B cell (primary cell): Measurements from ENCODE around the gene ARHGAP31. TPM values are rescaled to one million over a fixed set of nuclear protein-coding genes. Genes with fewer than 3 reads are reported as not detected.

Experiments
- ATAC-seq: fragments of 200-7000 bp; cut with Tn5 transposase; one replicate; pipeline ENCODE4 v1.10.0; 2021; ENCODE audit warnings: low read depth, mild to moderate bottlenecking, moderate number of reproducible peaks, moderate library complexity
- CTCF ChIA-PET: fragments of 350-600 bp; sonication (Branson Sonifier 250); formaldehyde crosslinking; loops from one replicate; lab custom pipeline; 2021; ENCODE audit warnings: antibody characterized with exemption, inconsistent platforms; lab: Charles Lee
- POLR2A ChIA-PET: fragments of 350-600 bp; sonication (Branson Sonifier 250); formaldehyde crosslinking; loops from one replicate; lab custom pipeline; 2021; ENCODE audit warnings: antibody characterized with exemption; lab: Charles Lee
- DNase-seq: peaks from one replicate; pipeline ENCODE4 v3.0.0; 2013
- H2AFZ ChIP-seq: 2 replicates; pipeline ENCODE4 v1.6.1; 2012; ENCODE audit warnings: mild to moderate bottlenecking, low read depth, low read length; ENCODE audit not compliant: insufficient read depth, poor library complexity, severe bottlenecking
- H3K27ac ChIP-seq, 2 donors: 1 replicate in 1 of 2; 2 replicates in 1 of 2; pipeline ENCODE4 v1.5.1; 2012 to 2013; ENCODE audit warnings: low read length in 2 of 2, mild to moderate bottlenecking in 2 of 2, moderate library complexity in 1 of 2
- H3K27me3 ChIP-seq, 4 experiments: fragments of 200-600 bp in 1 of 4; sonication (generic) in 1 of 4; replicated peaks in 1 of 4; 1 replicate in 2 of 4; 2 replicates in 2 of 4; pipeline versions ENCODE4 v1.6.1 to v1.7.0; 2013 to 2016; ENCODE audit warnings: low read length in 3 of 4, mild to moderate bottlenecking in 2 of 4, mixed read lengths in 1 of 4, moderate library complexity in 1 of 4; ENCODE audit not compliant: insufficient read depth in 4 of 4, control insufficient read depth in 3 of 4; ENCODE audit errors: control extremely low read depth in 1 of 4
- H3K36me3 ChIP-seq, 2 experiments: replicated peaks in 1 of 2; 1 replicate in 1 of 2; 2 replicates in 1 of 2; pipeline versions ENCODE4 v1.6.1 to v1.7.1; 2013; ENCODE audit warnings: low read length in 1 of 2; ENCODE audit not compliant: insufficient read depth in 2 of 2, control insufficient read depth in 1 of 2; ENCODE audit errors: control extremely low read depth in 1 of 2, extremely low read depth in 1 of 2
- H3K4me1 ChIP-seq, 2 donors: fragments of 200-600 bp in 1 of 2; sonication (generic) in 1 of 2; 1 replicate in 1 of 2; 2 replicates in 1 of 2; pipeline versions ENCODE4 v1.5.1 to v1.6.1; 2013 to 2017; ENCODE audit warnings: low read length in 2 of 2; ENCODE audit not compliant: control insufficient read depth in 2 of 2, insufficient read depth in 2 of 2
- H3K4me2 ChIP-seq: replicated peaks from 2 replicates; pipeline ENCODE3; 2012; ENCODE audit warnings: mild to moderate bottlenecking, low read depth, low read length; ENCODE audit not compliant: poor library complexity, severe bottlenecking
- H3K4me3 ChIP-seq, 5 experiments: fragments of 200-600 bp in 1 of 5; sonication (generic) in 1 of 5; 1 replicate in 3 of 5; 2 replicates in 2 of 5; pipeline versions ENCODE4 v1.5.1 to v1.7.0; 2011 to 2016; ENCODE audit warnings: low read length in 4 of 5, mild to moderate bottlenecking in 4 of 5, low read depth in 2 of 5, control low read depth in 1 of 5, moderate library complexity in 1 of 5; ENCODE audit not compliant: insufficient read depth in 1 of 5; ENCODE audit errors: control extremely low read depth in 1 of 5, extremely low read depth in 1 of 5
- H3K79me2 ChIP-seq: fragments of 200-600 bp; sonication (generic); one replicate; pipeline ENCODE4 v1.6.0; 2016; ENCODE audit warnings: low read length; ENCODE audit not compliant: control insufficient read depth, insufficient read depth
- H3K9ac ChIP-seq: fragments of 200-600 bp; sonication (generic); 2 replicates; pipeline ENCODE4 v1.6.1; 2017; ENCODE audit warnings: mild to moderate bottlenecking, low read length, moderate library complexity
- H3K9me3 ChIP-seq, 3 donors: one replicate each; pipeline versions ENCODE4 v1.6.1 to v1.7.1; 2013; ENCODE audit warnings: low read length in 2 of 3; ENCODE audit not compliant: control insufficient read depth in 2 of 3, insufficient read depth in 1 of 3; ENCODE audit errors: control extremely low read depth in 1 of 3
- H4K20me1 ChIP-seq: 2 replicates; pipeline ENCODE4 v1.6.0; 2012; ENCODE audit warnings: mild to moderate bottlenecking, low read length; ENCODE audit not compliant: insufficient read depth, control insufficient read depth, poor library complexity, severe bottlenecking
- H3K27ac Mint-ChIP-seq: one replicate; pipeline ENCODE4 v1.8.0; 2021; ENCODE audit warnings: mixed read lengths
- H3K27me3 Mint-ChIP-seq: one replicate; pipeline ENCODE4 v1.8.0; 2021; ENCODE audit warnings: mixed read lengths
- H3K4me1 Mint-ChIP-seq: one replicate; pipeline ENCODE4 v1.8.0; 2021; ENCODE audit warnings: mixed read lengths
- H3K4me3 Mint-ChIP-seq: one replicate; pipeline ENCODE4 v1.8.0; 2021; ENCODE audit warnings: mixed read lengths
- H3K9me3 Mint-ChIP-seq: one replicate; pipeline ENCODE4 v1.8.0; 2022; ENCODE audit warnings: mixed read lengths; ENCODE audit not compliant: insufficient read depth
- CTCF ChIP-seq: fragments of 200-600 bp; IDR thresholded peaks from one replicate; pipeline ENCODE4 v1.8.0; 2022; ENCODE audit warnings: antibody characterized with exemption, mild to moderate bottlenecking
- EZH2 ChIP-seq: IDR thresholded peaks from 2 replicates; pipeline ENCODE4 v1.6.1; 2012; ENCODE audit warnings: borderline replicate concordance, low read depth, mild to moderate bottlenecking, moderate library complexity, low read length; ENCODE audit not compliant: insufficient read depth, poor library complexity, severe bottlenecking
- WGBS: methylation state at CpG from one replicate; pipeline ENCODE4 v1.1.5; 2013; ENCODE audit warnings: missing lambda C conversion rate; ENCODE audit not compliant: insufficient coverage; 5-methylcytosine and 5-hydroxymethylcytosine counted together
- intact Hi-C: fragments of 100-400 bp; cut with micrococcal nuclease; formaldehyde crosslinking; loops from one replicate; pipeline ENCODE4 v1.10.0; 2022
- polyA plus RNA-seq: library from polyadenylated mRNA; depleted of rRNA; stranded (reverse); fragments of >200 nt; gene quantifications from 2 replicates; pipeline ENCODE4 v1.2.3, GENCODE V29; 2012
- total RNA-seq, 2 donors: library from RNA; stranded (reverse); fragments of 120-200 nt in 1 of 2; gene quantifications; 1 replicate in 1 of 2; 2 replicates in 1 of 2; pipeline versions ENCODE4 v1.2.3 to v1.2.4, GENCODE V29; 2013 to 2022

ARHGAP31 gene
- total and polyA plus RNA-seq, 2 donors (not counting 1 experiment from before 2014, with no cell fraction given) = 3.5 to 7.8 TPM

GRCh38 chr3:119376758-119377157 is 82.6 kb downstream of the ARHGAP31 start:
- CTCF ChIA-PET = interaction anchor here (1.0 kb wide), 1 partner anchor 136 kb away, joined by 3 read pairs; the partner anchor contains the start of gene B4GALT4
- Histone ChIP-seq H3K27ac (no peak overlapping the region), H4K20me1 (no peaks in the 10 kb centered on the region), H3K4me3 (no peak overlapping the region), H2AFZ (no peak overlapping the region), H3K9me3 (no peaks in the 10 kb centered on the region), H3K4me2 (no peak overlapping the region), H3K4me1 (no peaks in the 10 kb centered on the region), H3K27me3 (no peaks in the 10 kb centered on the region), H3K9ac (no peak overlapping the region), H3K79me2 (no peaks in the 10 kb centered on the region), H3K36me3 (peaks cover 0 to 5% of the 10 kb centered on the region in 2 experiments)
- ATAC-seq = no peak
- Mint-ChIP-seq H3K27ac (no peak overlapping the region), H3K4me1 (peaks cover 9% of the 10 kb centered on the region), H3K4me3 (no peak overlapping the region), H3K9me3 (no peaks in the 10 kb centered on the region), H3K27me3 (no peaks in the 10 kb centered on the region)
- 100% methylated on average over 1 of the region's 1 CpG for WGBS
- intact Hi-C loops = no loop called here
- POLR2A ChIA-PET = no interaction called here
- no peak for TF ChIP-seq EZH2
- TF ChIP-seq CTCF = no peak
- no peak for DNase-seq

- Histone ChIP-seq H3K9me3 (no peaks in the 10 kb centered on the region), H3K4me1 (no peaks in the 10 kb centered on the region), H2AFZ (no peak overlapping the region), H3K9ac (no peak overlapping the region), H3K27me3 (no peaks in the 10 kb centered on the region), H3K4me3 (no peak overlapping the region), H4K20me1 (no peaks in the 10 kb centered on the region), H3K36me3 (peaks cover 1 to 15% of the 10 kb centered on the region in 2 experiments), H3K27ac (no peak overlapping the region), H3K4me2 (no peak overlapping the region), H3K79me2 (no peaks in the 10 kb centered on the region)
- ChIA-PET CTCF (interaction anchor here (0.8 kb wide), 1 partner anchor 52 kb away, joined by 3 read pairs; no protein-coding TSS in a partner anchor), POLR2A (no interaction called here)
- no peak for DNase-seq
- no peak for ATAC-seq
- Mint-ChIP-seq H3K9me3 (no peaks in the 10 kb centered on the region), H3K4me1 (peaks cover 9% of the 10 kb centered on the region), H3K27ac (no peak overlapping the region), H3K4me3 (peak overlapping the region; percentile 5), H3K27me3 (no peaks in the 10 kb centered on the region)
- 100% methylated on average over 2 of the region's 8 CpGs for WGBS
- TF ChIP-seq EZH2 (no peak), CTCF (no peak)
- intact Hi-C loops = no loop called here
These were observed 84.1 kb downstream of the ARHGAP31 start for GRCh38 chr3:119378259-119378803.
